SK-N-SH (cell line): ENCODE results near the gene CAMK1.

Experiments
- CHD2 ChIP-seq: fragments of 150-350 bp; IDR thresholded peaks from 2 replicates; pipeline ENCODE4 v1.6.1; 2018; ENCODE audit warnings: low read length; ENCODE audit not compliant: partially characterized antibody
- CTCF ChIP-seq: fragments of 200-600 bp; sonication (generic); IDR thresholded peaks from 2 replicates; pipeline ENCODE4 v1.6.1; 2017; ENCODE audit warnings: antibody characterized with exemption, mild to moderate bottlenecking, moderate library complexity
- ELF1 ChIP-seq: IDR thresholded peaks from 2 replicates; pipeline ENCODE4 v1.4.0; 2012
- EP300 ChIP-seq, 2 experiments: IDR thresholded peaks; 2 replicates each; pipeline versions ENCODE4 v1.4.0 to v1.6.1; 2012; ENCODE audit warnings: borderline replicate concordance in 1 of 2, low read depth in 1 of 2, low read length in 1 of 2
- EZH2phosphoT487 ChIP-seq: fragments of 200-600 bp; sonication (generic); IDR thresholded peaks from 2 replicates; pipeline ENCODE4 v1.6.1; 2017; ENCODE audit warnings: low read depth, mixed run types, mild to moderate bottlenecking, antibody characterized with exemption, moderate library complexity, borderline replicate concordance
- GATA2 ChIP-seq: sonication (generic); formaldehyde crosslinking; IDR thresholded peaks from 2 replicates; pipeline ENCODE4 v1.5.0; 2020; ENCODE audit warnings: mild to moderate bottlenecking, missing genetic modification reagents
- JUND ChIP-seq: IDR thresholded peaks from 2 replicates; pipeline ENCODE4 v1.4.0; 2012
- MAX ChIP-seq: IDR thresholded peaks from 2 replicates; pipeline ENCODE4 v1.4.0; 2012; ENCODE audit warnings: low read depth
- POLR2AphosphoS5 ChIP-seq: IDR thresholded peaks from 2 replicates; pipeline ENCODE4 v1.6.1; 2012; ENCODE audit warnings: low read depth, low read length
- RCOR1 ChIP-seq: fragments of 150-350 bp; IDR thresholded peaks from 2 replicates; pipeline ENCODE4 v1.6.1; 2017; ENCODE audit warnings: antibody characterized with exemption, low read length
- SMC3 ChIP-seq: IDR thresholded peaks from 2 replicates; pipeline ENCODE4 v1.6.1; 2012; ENCODE audit warnings: low read depth, low read length, improper control_type of control experiment
- TEAD4 ChIP-seq: IDR thresholded peaks from 2 replicates; pipeline ENCODE4 v1.4.0; 2012; ENCODE audit warnings: mild to moderate bottlenecking, borderline replicate concordance; ENCODE audit not compliant: insufficient read depth
- USF2 ChIP-seq: fragments of 150-350 bp; IDR thresholded peaks from 2 replicates; pipeline ENCODE4 v1.6.1; 2017; ENCODE audit warnings: antibody characterized with exemption, low read length, low read depth, borderline replicate concordance
- ZBTB33 ChIP-seq: IDR thresholded peaks from 2 replicates; pipeline ENCODE4 v1.4.0; 2012; ENCODE audit warnings: low read depth, borderline replicate concordance

- TF ChIP-seq SMC3 (no peak), CTCF (no peak), MAX (no peak), CHD2 (no peak), JUND (no peak), POLR2AphosphoS5 (no peak), ZBTB33 (no peak), EZH2phosphoT487 (no peak), USF2 (no peak), ELF1 (no peak), EP300 (IDR thresholded peaks at IDR 0.05; ENCODE audit: borderline replicate concordance in 1 of 2, low read depth in 1 of 2, low read length in 1 of 2) (no peak), GATA2 (CRISPR knock-in tag) (no peak), TEAD4 (no peak), RCOR1 (no peak)
Measured at GRCh38 chr3:9810433-9810770, 40.7 kb upstream of the CAMK1 start.
